Smooth muscle cell (in vitro differentiated cells): ENCODE measurements around the gene OXNAD1. TPM values are rescaled to one million over a fixed set of nuclear protein-coding genes. Genes with fewer than 3 reads are reported as not detected.

Experiments used
- DNase-seq: peaks from one replicate; lab custom pipeline; 2025; ENCODE audit not compliant: unreplicated experiment; lab: John Stamatoyannopoulos, UW
- H2AFZ ChIP-seq: fragments of 200-600 bp; sonication (generic); 2 replicates; pipeline ENCODE4 v1.6.0; 2016; ENCODE audit warnings: antibody characterized with exemption, low read depth, mild to moderate bottlenecking
- H3F3A ChIP-seq: fragments of 200-600 bp; sonication (generic); 2 replicates; pipeline ENCODE4 v1.6.0; 2017; ENCODE audit warnings: antibody characterized with exemption, low read depth
- H3K27ac ChIP-seq: fragments of 200-600 bp; sonication (generic); 2 replicates; pipeline ENCODE4 v1.5.1; 2016; ENCODE audit warnings: low read depth, mild to moderate bottlenecking
- H3K27me3 ChIP-seq: fragments of 200-600 bp; sonication (generic); 2 replicates; pipeline ENCODE4 v1.6.1; 2016; ENCODE audit warnings: low read depth, mild to moderate bottlenecking
- H3K36me3 ChIP-seq: fragments of 200-600 bp; sonication (generic); 2 replicates; pipeline ENCODE4 v1.5.1; 2016; ENCODE audit warnings: low read depth
- H3K4me1 ChIP-seq: fragments of 200-600 bp; sonication (generic); 2 replicates; pipeline ENCODE4 v1.5.1; 2016; ENCODE audit warnings: low read depth
- H3K4me2 ChIP-seq: fragments of 200-600 bp; sonication (generic); 2 replicates; pipeline ENCODE4 v1.6.0; 2016; ENCODE audit warnings: mild to moderate bottlenecking
- H3K4me3 ChIP-seq: fragments of 200-600 bp; sonication (generic); 2 replicates; pipeline ENCODE4 v1.5.1; 2016; ENCODE audit warnings: mild to moderate bottlenecking
- H3K79me2 ChIP-seq: fragments of 200-600 bp; sonication (generic); 2 replicates; pipeline ENCODE4 v1.6.0; 2016; ENCODE audit warnings: low read depth, mild to moderate bottlenecking
- H3K9ac ChIP-seq: fragments of 200-600 bp; sonication (generic); 2 replicates; pipeline ENCODE4 v1.6.0; 2016; ENCODE audit warnings: low read depth
- H3K9me3 ChIP-seq: fragments of 200-600 bp; sonication (generic); replicated peaks from 2 replicates; pipeline ENCODE4 v1.5.1; 2016; ENCODE audit warnings: low read depth
- H4K20me1 ChIP-seq: fragments of 200-600 bp; sonication (generic); 2 replicates; pipeline ENCODE4 v1.6.0; 2016; ENCODE audit warnings: low read depth
- CTCF ChIP-seq: fragments of 200-600 bp; sonication (generic); IDR thresholded peaks from 2 replicates; pipeline ENCODE4 v1.5.1; 2017; ENCODE audit warnings: borderline replicate concordance, mild to moderate bottlenecking, antibody characterized with exemption; ENCODE audit not compliant: insufficient read depth, poor library complexity, severe bottlenecking
- WGBS: methylation state at CpG from one replicate; pipeline ENCODE4 v1.1.7; 2016; ENCODE audit warnings: low lambda C conversion rate; 5-methylcytosine and 5-hydroxymethylcytosine counted together
- polyA plus RNA-seq: library from polyadenylated mRNA; unstranded; fragments of >200 nt; fragmentation: Nextera tagmentation; extraction: Ambion mirVana; gene quantifications from 2 replicates; pipeline ENCODE4 v1.2.1, GENCODE V29; 2016
- total RNA-seq: library from RNA; depleted of rRNA; stranded (reverse); fragments of >200 nt; gene quantifications from 2 replicates; pipeline ENCODE4 v1.2.3, GENCODE V29; 2014

OXNAD1 gene
- 13.3 and 15.7 TPM in 2 replicates for total RNA-seq
- 9.2 and 12.4 TPM in 2 replicates for polyA plus RNA-seq

- Histone ChIP-seq H3K79me2 (peaks cover 56% of the 10 kb centered on the region), H3K9ac (peak within 1 kb of the TSS; percentile 96), H3K27me3 (no peaks in the 10 kb centered on the region), H3K36me3 (peaks cover 9% of the 10 kb centered on the region), H2AFZ (peak within 1 kb of the TSS; percentile 74), H3K4me1 (peaks cover 6% of the 10 kb centered on the region), H3F3A (no peaks in the 10 kb centered on the region), H4K20me1 (peaks cover 7% of the 10 kb centered on the region), H3K4me2 (peak within 1 kb of the TSS; percentile 96), H3K9me3 (no peaks in the 10 kb centered on the region), H3K27ac (peak within 1 kb of the TSS; percentile 86), H3K4me3 (peak within 1 kb of the TSS; percentile 71)
- TF ChIP-seq CTCF: no peak
- under 1% methylated on average over 61 of the region's 61 CpGs for WGBS
- DNase-seq: peak; percentile 95
Measured at GRCh38 chr3:16264708-16265454, at the start of gene OXNAD1, which contains the start of gene DPH3. TSS of gene OXNAD1 (plus strand) at chr3:16265212. CDS start at chr3:16270953, 5,741 bp downstream. TSS of gene DPH3 (minus strand) at chr3:16264943. CDS start at chr3:16264876, 67 bp downstream.

GRCh38 chr3:16216373-16216935 lies 48.6 kb upstream of the OXNAD1 start:
- Histone ChIP-seq H3K4me2 (no peak overlapping the region), H3K9ac (no peak overlapping the region), H3K4me1 (no peaks in the 10 kb centered on the region), H3K36me3 (no peaks in the 10 kb centered on the region), H3K4me3 (no peak overlapping the region), H4K20me1 (no peaks in the 10 kb centered on the region), H3K27ac (no peak overlapping the region), H3K79me2 (no peaks in the 10 kb centered on the region), H2AFZ (no peak overlapping the region), H3F3A (no peaks in the 10 kb centered on the region), H3K9me3 (no peaks in the 10 kb centered on the region), H3K27me3 (no peaks in the 10 kb centered on the region)
- no peak for TF ChIP-seq CTCF
- DNase-seq: no peak
- WGBS: 91% methylated on average over 17 of the region's 17 CpGs

- no peak overlapping the region for H3K27ac ChIP-seq
- no peak for DNase-seq
- no peaks in the 10 kb centered on the region for H3K9me3 ChIP-seq
- no peak for TF ChIP-seq CTCF
- H3K36me3 ChIP-seq: no peaks in the 10 kb centered on the region
- no peak overlapping the region for H2AFZ ChIP-seq
- H4K20me1 ChIP-seq: no peaks in the 10 kb centered on the region
- WGBS: 98% methylated on average over 3 of the region's 3 CpGs
- no peak overlapping the region for H3K9ac ChIP-seq
- H3K27me3 ChIP-seq: no peaks in the 10 kb centered on the region
- H3K79me2 ChIP-seq: no peaks in the 10 kb centered on the region
- no peak overlapping the region for H3K4me2 ChIP-seq
- no peaks in the 10 kb centered on the region for H3F3A ChIP-seq
- no peak overlapping the region for H3K4me3 ChIP-seq
- no peaks in the 10 kb centered on the region for H3K4me1 ChIP-seq
Measured at GRCh38 chr3:16219777-16220176, 45.2 kb upstream of the OXNAD1 start.
